Measurements from ENCODE around the gene COL24A1.

The COL24A1 gene

DNA sequence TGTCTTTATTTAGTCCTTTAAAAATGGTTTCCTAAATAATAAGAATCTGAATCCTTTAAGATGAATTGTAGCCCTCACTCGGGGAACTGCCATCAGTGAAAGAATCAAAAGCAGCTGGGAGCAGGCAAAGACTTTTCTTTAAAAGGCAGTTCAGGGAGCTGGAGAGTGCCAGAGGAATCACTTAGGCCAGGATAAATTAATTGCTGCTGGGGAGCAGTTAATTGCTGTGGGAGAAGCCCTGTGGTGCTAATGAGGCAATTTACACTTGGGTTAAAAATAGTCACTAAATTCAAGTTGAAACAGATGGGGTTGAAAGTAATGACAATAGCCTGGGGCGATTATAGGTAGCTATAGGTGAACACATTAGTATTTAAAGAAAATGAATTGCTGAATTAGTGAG, 38.7 kb upstream of the COL24A1 start:
- TF ChIP-seq, protein P1, sequence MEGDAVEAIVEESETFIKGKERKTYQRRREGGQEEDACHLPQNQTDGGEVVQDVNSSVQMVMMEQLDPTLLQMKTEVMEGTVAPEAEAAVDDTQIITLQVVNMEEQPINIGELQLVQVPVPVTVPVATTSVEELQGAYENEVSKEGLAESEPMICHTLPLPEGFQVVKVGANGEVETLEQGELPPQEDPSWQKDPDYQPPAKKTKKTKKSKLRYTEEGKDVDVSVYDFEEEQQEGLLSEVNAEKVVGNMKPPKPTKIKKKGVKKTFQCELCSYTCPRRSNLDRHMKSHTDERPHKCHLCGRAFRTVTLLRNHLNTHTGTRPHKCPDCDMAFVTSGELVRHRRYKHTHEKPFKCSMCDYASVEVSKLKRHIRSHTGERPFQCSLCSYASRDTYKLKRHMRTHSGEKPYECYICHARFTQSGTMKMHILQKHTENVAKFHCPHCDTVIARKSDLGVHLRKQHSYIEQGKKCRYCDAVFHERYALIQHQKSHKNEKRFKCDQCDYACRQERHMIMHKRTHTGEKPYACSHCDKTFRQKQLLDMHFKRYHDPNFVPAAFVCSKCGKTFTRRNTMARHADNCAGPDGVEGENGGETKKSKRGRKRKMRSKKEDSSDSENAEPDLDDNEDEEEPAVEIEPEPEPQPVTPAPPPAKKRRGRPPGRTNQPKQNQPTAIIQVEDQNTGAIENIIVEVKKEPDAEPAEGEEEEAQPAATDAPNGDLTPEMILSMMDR (IDR thresholded peaks at IDR 0.05; ENCODE audit: extremely low read depth, missing control alignments): no peak
- no peak for DNase-seq (ENCODE audit: low spot score)

- no peak for DNase-seq (ENCODE audit: low spot score)
- TF ChIP-seq, protein P1 (IDR thresholded peaks at IDR 0.05; ENCODE audit: extremely low read depth, missing control alignments): no peak
These were observed 38.0 kb upstream of the COL24A1 start for GRCh38 chr1:86194491-86195034.

- TF ChIP-seq, protein P1 (IDR thresholded peaks at IDR 0.05; ENCODE audit: extremely low read depth, missing control alignments): no peak
These were observed 35.8 kb upstream of the COL24A1 start for GRCh38 chr1:86192417-86192816.

DNA sequence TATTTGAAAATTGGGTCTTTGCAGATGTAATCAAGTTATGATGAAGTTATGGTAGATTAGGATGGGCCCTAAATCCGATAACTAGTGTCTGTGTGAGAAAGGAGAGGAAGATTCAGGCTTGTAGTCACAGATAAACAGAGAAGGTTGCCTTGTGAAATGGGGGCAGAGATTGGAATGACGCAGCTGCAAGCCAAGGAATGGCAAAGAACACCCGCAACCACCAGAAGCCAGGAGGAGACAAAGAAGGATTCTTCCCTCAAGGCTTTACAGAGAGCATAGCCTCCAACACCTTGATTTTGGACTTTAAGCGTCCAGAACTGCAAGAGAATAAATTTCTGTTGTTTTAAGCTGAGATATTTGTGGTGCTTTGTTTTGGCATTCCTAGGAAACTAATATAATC, 35.4 kb upstream of the COL24A1 start:
- DNase-seq (ENCODE audit: low spot score): no peak
- TF ChIP-seq, protein P1 (IDR thresholded peaks at IDR 0.05; ENCODE audit: extremely low read depth, missing control alignments): no peak

More at GRCh38 chr1:86192417-86192816, 35.8 kb upstream of the COL24A1 start:
- no peak for DNase-seq (ENCODE audit: low spot score)

- TF ChIP-seq, protein P1 (IDR thresholded peaks at IDR 0.05; ENCODE audit: extremely low read depth, missing control alignments): no peak
- DNase-seq (ENCODE audit: low spot score): no peak
These were observed 34.3 kb upstream of the COL24A1 start for GRCh38 chr1:86190873-86191272.

GRCh38 chr1:86184426-86184825, 27.9 kb upstream of the COL24A1 start:
- TF ChIP-seq, protein P1 (IDR thresholded peaks at IDR 0.05; ENCODE audit: extremely low read depth, missing control alignments): no peak
- no peak for DNase-seq (ENCODE audit: low spot score)

- DNase-seq (ENCODE audit: low spot score): no peak
- TF ChIP-seq, protein P1 (IDR thresholded peaks at IDR 0.05; ENCODE audit: extremely low read depth, missing control alignments): no peak
These were observed 27.2 kb upstream of the COL24A1 start for GRCh38 chr1:86183810-86184209.
